ENCODE results near the gene LMNB1. TPM values are rescaled to one million over a fixed set of nuclear protein-coding genes. Genes with fewer than 3 reads are reported as not detected.

The LMNB1 gene
- total RNA-seq, 3 donors from 2014 or later: 4.8 to 6.4 (median 5.2) TPM

DNA sequence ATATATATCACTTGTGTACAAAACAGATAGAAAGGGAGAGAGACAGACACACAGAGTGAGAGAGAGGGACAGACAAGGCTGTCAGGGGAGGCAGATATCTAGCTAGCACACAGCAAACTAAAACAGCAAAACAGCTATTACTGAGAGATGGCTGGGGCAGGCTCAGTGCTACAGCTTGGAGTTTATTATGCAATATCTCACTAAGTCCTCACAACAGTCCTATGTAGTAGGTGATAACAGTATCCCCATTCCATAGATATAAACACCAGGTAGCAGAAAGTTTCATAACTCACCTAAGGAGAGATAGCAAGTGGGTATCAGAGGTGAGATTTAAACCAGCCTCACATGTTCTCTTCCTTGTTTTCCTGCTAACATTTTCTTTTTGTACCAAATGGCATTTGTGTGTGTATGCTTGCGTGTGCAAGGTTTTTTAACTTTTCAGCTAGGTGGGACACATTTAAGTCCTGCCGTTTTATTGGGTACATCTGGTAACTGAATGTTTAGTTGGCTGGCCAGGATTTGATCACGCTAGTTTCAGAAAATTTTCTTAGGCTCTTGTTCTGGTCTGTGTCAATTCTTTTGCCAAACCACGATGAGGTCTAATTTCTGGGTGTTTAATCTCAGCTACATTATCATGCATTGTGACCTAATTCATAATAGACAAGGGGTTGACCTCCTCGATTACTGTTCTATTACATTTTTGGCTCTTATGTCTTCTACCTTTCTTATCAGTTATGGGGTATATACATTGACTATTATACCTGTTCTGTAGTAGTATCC is 105.1 kb downstream of the LMNB1 start:
- intact Hi-C loops (cut with DNase I; ENCODE audit: low total_unique reads): no loop called here
- no peak overlapping the region for H3K4me3 ChIP-seq
- TF ChIP-seq POLR2A (IDR thresholded peaks at IDR 0.05) (no peak), POLR2AphosphoS5 (IDR thresholded peaks at IDR 0.05) (no peak)
- TF ChIP-seq, protein P1, sequence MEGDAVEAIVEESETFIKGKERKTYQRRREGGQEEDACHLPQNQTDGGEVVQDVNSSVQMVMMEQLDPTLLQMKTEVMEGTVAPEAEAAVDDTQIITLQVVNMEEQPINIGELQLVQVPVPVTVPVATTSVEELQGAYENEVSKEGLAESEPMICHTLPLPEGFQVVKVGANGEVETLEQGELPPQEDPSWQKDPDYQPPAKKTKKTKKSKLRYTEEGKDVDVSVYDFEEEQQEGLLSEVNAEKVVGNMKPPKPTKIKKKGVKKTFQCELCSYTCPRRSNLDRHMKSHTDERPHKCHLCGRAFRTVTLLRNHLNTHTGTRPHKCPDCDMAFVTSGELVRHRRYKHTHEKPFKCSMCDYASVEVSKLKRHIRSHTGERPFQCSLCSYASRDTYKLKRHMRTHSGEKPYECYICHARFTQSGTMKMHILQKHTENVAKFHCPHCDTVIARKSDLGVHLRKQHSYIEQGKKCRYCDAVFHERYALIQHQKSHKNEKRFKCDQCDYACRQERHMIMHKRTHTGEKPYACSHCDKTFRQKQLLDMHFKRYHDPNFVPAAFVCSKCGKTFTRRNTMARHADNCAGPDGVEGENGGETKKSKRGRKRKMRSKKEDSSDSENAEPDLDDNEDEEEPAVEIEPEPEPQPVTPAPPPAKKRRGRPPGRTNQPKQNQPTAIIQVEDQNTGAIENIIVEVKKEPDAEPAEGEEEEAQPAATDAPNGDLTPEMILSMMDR (IDR thresholded peaks at IDR 0.05): no peak
- H3K27ac ChIP-seq: no peak overlapping the region
- no peaks in the 10 kb centered on the region for H3K9me3 ChIP-seq
- no peaks in the 10 kb centered on the region for H3K27me3 ChIP-seq
- no peaks in the 10 kb centered on the region for H3K4me1 ChIP-seq
- no peaks in the 10 kb centered on the region for H3K36me3 ChIP-seq
- no peak for DNase-seq (ENCODE audit: low spot score in 2 of 2)

DNA sequence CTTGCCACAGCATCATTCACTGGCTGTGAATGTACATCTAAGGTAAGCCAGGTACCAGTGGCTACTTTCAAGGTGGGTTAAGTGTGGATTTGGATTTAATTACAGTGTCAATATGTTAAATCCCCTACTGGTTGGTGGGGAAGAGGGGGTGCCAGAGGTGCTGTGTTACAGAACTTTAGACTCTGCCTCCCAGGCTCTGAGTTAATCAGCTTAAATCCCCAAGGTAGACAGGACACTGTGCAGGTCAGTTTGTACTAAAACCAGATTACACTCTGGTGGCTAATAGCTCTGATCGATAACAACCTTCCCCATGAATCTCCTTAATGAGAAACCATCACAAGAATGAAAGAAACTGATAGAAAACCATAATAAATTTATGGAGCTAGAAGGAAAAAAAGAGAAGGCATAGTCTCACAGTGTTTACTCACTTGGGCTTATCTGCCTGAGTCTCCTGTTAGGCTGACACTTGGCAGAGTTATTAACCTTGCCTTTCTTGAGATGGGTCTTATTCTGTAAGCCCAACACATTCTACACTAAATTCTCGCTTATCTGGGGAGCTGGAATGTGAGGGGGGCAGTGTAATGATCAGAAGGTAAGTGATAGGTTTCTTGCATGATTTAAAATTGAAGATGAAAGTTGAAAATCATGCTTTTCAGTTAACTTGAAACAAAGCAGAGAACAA is 106.8 kb downstream of the LMNB1 start:
- TF ChIP-seq POLR2AphosphoS5 (IDR thresholded peaks at IDR 0.05): no peak
- TF ChIP-seq, protein P1 (IDR thresholded peaks at IDR 0.05): no peak
- TF ChIP-seq POLR2A (IDR thresholded peaks at IDR 0.05): no peak
- H3K27me3 ChIP-seq: no peaks in the 10 kb centered on the region
- H3K4me1 ChIP-seq: no peaks in the 10 kb centered on the region
- no peak for DNase-seq (ENCODE audit: low spot score in 2 of 2)
- no peaks in the 10 kb centered on the region for H3K9me3 ChIP-seq
- H3K36me3 ChIP-seq: no peaks in the 10 kb centered on the region
- H3K27ac ChIP-seq: no peak overlapping the region
- intact Hi-C loops (cut with DNase I; ENCODE audit: low total_unique reads): no loop called here
- no peak overlapping the region for H3K4me3 ChIP-seq

DNA sequence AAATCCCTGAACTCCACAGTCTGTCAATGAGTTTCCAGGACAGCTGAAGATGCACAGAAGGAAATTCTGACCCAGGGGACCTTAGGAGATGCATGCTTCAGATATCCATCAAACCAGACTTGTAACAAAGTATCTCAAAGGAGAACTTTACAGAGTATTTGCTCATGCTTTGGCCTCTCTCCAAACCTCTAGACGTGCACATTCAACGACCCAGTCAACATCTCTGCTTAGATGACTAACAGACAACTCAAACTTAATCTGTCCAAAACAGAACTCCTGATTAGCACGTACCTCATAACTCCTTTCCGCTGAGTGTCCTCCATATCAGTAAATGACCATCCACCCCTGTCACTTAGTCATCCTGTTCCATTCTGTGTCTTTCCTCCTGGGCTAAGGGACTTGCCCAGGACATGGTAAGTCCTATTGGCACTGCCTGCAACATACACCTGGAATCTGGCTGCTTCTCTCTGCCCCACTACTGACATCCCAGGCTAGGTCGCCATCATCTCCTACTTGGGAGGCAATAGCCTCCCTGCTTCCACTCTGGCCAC is 107.4 kb downstream of the LMNB1 start:
- Histone ChIP-seq H3K27ac (no peak overlapping the region), H3K9me3 (no peaks in the 10 kb centered on the region), H3K27me3 (no peaks in the 10 kb centered on the region), H3K4me1 (no peaks in the 10 kb centered on the region), H3K36me3 (no peaks in the 10 kb centered on the region), H3K4me3 (no peak overlapping the region)
- DNase-seq (ENCODE audit: low spot score in 2 of 2): no peak
- TF ChIP-seq, protein P1 (IDR thresholded peaks at IDR 0.05): no peak
- no peak for TF ChIP-seq POLR2A (IDR thresholded peaks at IDR 0.05)
- TF ChIP-seq POLR2AphosphoS5 (IDR thresholded peaks at IDR 0.05): no peak
- intact Hi-C loops (cut with DNase I; ENCODE audit: low total_unique reads): no loop called here

Other genes with a start within 250 kb of the LMNB1 start
- 10 to 100 TPM; 38.7 to 83.0 (median 45.2) TPM for gene ALDH7A1, start 181.9 kb upstream of the LMNB1 start, total RNA-seq
- 10 to 100 TPM; 44.9 to 58.7 (median 54.7) TPM for gene PHAX, start 176.2 kb upstream of the LMNB1 start, total RNA-seq